ENCODE measurements around the gene TNC.

DNA sequence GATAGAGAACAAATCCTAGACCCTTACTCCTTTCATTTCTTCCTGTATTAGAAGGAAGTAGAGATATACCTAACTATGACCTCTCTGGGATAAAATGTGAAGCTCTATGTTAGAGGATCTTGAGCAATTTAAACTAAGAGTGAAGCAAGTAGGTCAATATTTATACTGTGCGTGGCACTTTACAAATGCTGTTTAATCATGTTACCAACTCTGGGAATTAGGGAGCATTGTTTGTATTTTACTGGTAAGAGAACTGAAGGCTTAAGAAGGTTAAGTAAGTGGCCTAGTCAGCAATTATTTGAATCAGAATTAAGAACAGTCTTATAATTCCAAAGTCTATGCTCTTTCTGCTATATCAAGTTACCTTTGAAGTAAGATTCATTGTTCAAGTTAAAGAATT lies 12.0 kb downstream of the TNC start:
- TF ChIP-seq POLR2A (IDR thresholded peaks at IDR 0.05; ENCODE audit: low read depth, low read length) (no peak), POLR2AphosphoS5 (IDR thresholded peaks at IDR 0.05; ENCODE audit: low read depth, low read length) (no peak)
